SK-MEL-5 (cell line): ENCODE data around the gene PANK3. TPM values are rescaled to one million over a fixed set of nuclear protein-coding genes. Genes with fewer than 3 reads are reported as not detected.

Experiments used
- DNase-seq: peaks from one replicate; pipeline ENCODE4 v3.0.0-alpha.2; 2016; ENCODE audit warnings: low read depth, low spot score
- in situ Hi-C: cut with HindIII; loops from 2 replicates; pipeline ENCODE4 v1.10.0; 2016; ENCODE audit warnings: low sequenced_read_pairs, high pct_unique_total_duplicates, low pct_unique_long_range_greater_than_20kb
- small RNA-seq, 2 experiments: library from RNA; depleted of rRNA; stranded (forward); fragments of <200 nt; gene quantifications; one replicate each; pipeline ENCODE3, GENCODE V24; 2014
- total RNA-seq: library from RNA; depleted of rRNA; stranded (reverse); fragments of >200 nt; shearing (Covaris generic); gene quantifications from 2 replicates; pipeline ENCODE4 v1.2.3, GENCODE V29; 2014; rRNA removed

PANK3 gene
- total RNA-seq, 1 experiment from 2014 or later, result 48.8 TPM

- in situ Hi-C loops, result no loop called here
These were observed 50.4 kb downstream of the PANK3 start, which contains the start of gene FBLL1 for GRCh38 chr5:168528521-168529373. FBLL1 (plus strand) TSS chr5:168529305; CDS start chr5:168529505, 200 bp downstream.

GRCh38 chr5:168527756-168528295 is 51.3 kb downstream of the PANK3 start:
- DNase-seq, result no peak
- in situ Hi-C loops, result no loop called here

More at GRCh38 chr5:168528521-168529373, 50.4 kb downstream of the PANK3 start, which contains the start of gene FBLL1:
- no peak for DNase-seq

GRCh38 chr5:168525856-168526255 is 53.3 kb downstream of the PANK3 start:
- in situ Hi-C loops, result no loop called here
- no peak for DNase-seq

- in situ Hi-C loops, result no loop called here
- no peak for DNase-seq
These were observed 65.2 kb downstream of the PANK3 start for GRCh38 chr5:168513861-168514428.

GRCh38 chr5:168502563-168503237 is 76.5 kb downstream of the PANK3 start:
- in situ Hi-C loops, result no loop called here
- no peak for DNase-seq

Small RNA genes lying within 50 kb of the gene (small RNA-seq; reads per million reads assigned to genes)
- 0 to 0.57 reads per million in 2 experiments for gene MIR103A1

Other genes with a start within 250 kb of the PANK3 start
- gene RARS1, start 92.9 kb downstream of the PANK3 start, total RNA-seq, result 159 and 165 TPM in 2 replicates
- gene FBLL1, start 50.1 kb downstream of the PANK3 start, total RNA-seq, result 0.80 and 0.95 TPM in 2 replicates